ENCODE data around the gene MRGPRD.

DNA sequence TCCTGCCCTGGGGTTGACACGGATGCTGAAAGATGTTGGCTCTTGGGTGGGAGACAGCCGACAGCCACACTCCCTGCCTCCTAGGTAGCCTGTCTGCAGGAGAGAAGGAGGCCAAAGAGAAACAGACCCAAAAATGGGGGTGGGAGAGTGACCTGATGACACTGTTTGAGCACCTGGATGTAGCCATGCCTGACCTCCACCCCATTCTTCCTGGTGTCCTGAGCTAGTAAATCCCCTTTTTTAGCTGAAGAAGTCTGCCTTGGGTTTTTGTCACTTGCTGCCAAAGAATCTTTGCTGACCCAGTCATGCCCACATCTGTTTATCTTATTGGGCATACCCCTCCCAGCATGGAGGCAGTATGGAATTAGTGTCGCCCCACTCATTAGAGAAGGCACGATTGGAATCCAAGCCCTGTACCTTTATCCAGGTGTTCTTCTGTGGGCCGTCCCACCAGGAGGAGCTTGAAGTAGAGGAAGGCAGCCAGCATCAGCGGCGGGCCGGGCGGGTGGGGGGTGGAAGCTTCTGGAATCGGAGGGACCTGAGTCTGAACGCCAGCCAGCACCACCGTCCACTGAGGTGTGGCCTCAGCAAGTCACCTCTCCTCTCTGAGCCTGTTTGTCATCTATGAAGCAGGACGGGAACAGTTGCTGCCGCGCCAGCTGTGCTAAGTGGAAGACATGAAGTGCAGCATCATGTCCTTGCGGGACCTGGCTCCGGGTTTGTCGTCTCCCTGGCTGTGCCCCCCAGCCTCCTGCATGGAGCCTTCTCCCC is 39.3 kb downstream of the MRGPRD start:
- TF ChIP-seq, protein P1, sequence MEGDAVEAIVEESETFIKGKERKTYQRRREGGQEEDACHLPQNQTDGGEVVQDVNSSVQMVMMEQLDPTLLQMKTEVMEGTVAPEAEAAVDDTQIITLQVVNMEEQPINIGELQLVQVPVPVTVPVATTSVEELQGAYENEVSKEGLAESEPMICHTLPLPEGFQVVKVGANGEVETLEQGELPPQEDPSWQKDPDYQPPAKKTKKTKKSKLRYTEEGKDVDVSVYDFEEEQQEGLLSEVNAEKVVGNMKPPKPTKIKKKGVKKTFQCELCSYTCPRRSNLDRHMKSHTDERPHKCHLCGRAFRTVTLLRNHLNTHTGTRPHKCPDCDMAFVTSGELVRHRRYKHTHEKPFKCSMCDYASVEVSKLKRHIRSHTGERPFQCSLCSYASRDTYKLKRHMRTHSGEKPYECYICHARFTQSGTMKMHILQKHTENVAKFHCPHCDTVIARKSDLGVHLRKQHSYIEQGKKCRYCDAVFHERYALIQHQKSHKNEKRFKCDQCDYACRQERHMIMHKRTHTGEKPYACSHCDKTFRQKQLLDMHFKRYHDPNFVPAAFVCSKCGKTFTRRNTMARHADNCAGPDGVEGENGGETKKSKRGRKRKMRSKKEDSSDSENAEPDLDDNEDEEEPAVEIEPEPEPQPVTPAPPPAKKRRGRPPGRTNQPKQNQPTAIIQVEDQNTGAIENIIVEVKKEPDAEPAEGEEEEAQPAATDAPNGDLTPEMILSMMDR (IDR thresholded peaks at IDR 0.05; ENCODE audit: insufficient read depth, low read depth, low read length), result no peak
- TF ChIP-seq EZH2 (IDR thresholded peaks at IDR 0.05; ENCODE audit: insufficient read depth, low read length), result no peak
